Fibroblast of lung (primary cell): ENCODE measurements around the gene DLL4.

Experiments
- EZH2 ChIP-seq: IDR thresholded peaks from 2 replicates; pipeline ENCODE4 v1.5.1; 2012; ENCODE audit warnings: low read length, control low read depth, mild to moderate bottlenecking; ENCODE audit errors: missing control alignments
- TF ChIP-seq, protein P1 (sequence below), 2 donors: IDR thresholded peaks in 1 of 2; conservative IDR thresholded peaks in 1 of 2; 1 replicate in 1 of 2; 2 replicates in 1 of 2; pipeline ENCODE4 v1.5.1; 2011 to 2012; ENCODE audit warnings: low read length in 2 of 2, control low read depth in 1 of 2, inconsistent platforms in 1 of 2, low read depth in 1 of 2, mild to moderate bottlenecking in 1 of 2

DNA sequence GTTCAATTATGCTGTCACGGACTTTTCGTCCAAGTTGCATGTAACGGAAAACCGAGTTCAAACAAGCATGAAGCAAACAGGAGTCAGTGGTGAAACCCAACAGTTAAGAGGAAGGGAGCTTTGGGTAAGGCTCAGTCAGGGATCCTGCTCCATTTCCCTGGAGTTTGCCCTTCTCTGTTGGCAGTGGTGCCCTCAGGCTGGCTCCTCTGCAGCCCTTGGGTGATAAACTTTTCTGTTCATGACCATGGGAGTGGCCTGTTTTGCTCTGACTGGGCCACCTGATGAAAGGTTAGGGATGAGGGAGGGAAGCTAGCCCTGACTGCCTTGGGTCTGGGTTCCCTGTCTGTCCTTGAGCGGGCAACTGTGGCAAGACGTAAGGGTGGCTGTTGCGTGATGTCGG is 40.2 kb downstream of the DLL4 start:
- TF ChIP-seq EZH2 = no peak
- TF ChIP-seq, protein P1, sequence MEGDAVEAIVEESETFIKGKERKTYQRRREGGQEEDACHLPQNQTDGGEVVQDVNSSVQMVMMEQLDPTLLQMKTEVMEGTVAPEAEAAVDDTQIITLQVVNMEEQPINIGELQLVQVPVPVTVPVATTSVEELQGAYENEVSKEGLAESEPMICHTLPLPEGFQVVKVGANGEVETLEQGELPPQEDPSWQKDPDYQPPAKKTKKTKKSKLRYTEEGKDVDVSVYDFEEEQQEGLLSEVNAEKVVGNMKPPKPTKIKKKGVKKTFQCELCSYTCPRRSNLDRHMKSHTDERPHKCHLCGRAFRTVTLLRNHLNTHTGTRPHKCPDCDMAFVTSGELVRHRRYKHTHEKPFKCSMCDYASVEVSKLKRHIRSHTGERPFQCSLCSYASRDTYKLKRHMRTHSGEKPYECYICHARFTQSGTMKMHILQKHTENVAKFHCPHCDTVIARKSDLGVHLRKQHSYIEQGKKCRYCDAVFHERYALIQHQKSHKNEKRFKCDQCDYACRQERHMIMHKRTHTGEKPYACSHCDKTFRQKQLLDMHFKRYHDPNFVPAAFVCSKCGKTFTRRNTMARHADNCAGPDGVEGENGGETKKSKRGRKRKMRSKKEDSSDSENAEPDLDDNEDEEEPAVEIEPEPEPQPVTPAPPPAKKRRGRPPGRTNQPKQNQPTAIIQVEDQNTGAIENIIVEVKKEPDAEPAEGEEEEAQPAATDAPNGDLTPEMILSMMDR (conservative IDR thresholded peaks at IDR 0.05 in 1 of 2, IDR thresholded peaks at IDR 0.05 in 1 of 2; ENCODE audit: low read depth in 1 of 2, low read length in 2 of 2) = no peak
